Measurements from ENCODE around the gene PTPRG. TPM values are rescaled to one million over a fixed set of nuclear protein-coding genes. Genes with fewer than 3 reads are reported as not detected.

PTPRG gene
- total RNA-seq, 1 donor from 2014 or later, result 44.3 TPM

DNA sequence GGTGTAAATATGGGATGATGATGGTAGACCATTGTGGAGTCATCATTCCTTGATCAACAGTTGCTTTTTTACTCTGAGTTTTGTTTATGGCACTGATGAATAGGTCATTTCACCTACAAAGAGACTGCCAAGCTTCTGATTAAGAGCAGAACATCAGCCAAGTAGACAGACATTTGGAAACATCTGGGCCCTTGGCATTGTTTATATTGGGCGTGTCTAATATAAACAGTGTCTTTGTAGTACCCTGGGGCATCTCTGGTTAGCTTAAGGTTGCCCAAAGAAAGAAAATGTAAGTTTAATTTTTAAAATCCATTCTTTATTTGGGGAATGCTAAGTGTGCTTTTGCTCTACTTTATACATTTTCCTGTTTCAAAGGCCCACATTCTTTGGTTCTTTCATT is 435.0 kb downstream of the PTPRG start:
- Mint-ChIP-seq H3K9me3 (ENCODE audit: low read depth) (no peaks in the 10 kb centered on the region), H3K27ac (no peak overlapping the region), H3K36me3 (ENCODE audit: insufficient read depth) (peaks cover 3% of the 10 kb centered on the region), H3K27me3 (no peaks in the 10 kb centered on the region), H3K4me3 (ENCODE audit: low read depth) (no peak overlapping the region), H3K4me1 (ENCODE audit: low read depth) (peaks cover 10% of the 10 kb centered on the region)
- no peak for DNase-seq (ENCODE audit: low spot score, unreplicated experiment)
- TF ChIP-seq, protein P1, sequence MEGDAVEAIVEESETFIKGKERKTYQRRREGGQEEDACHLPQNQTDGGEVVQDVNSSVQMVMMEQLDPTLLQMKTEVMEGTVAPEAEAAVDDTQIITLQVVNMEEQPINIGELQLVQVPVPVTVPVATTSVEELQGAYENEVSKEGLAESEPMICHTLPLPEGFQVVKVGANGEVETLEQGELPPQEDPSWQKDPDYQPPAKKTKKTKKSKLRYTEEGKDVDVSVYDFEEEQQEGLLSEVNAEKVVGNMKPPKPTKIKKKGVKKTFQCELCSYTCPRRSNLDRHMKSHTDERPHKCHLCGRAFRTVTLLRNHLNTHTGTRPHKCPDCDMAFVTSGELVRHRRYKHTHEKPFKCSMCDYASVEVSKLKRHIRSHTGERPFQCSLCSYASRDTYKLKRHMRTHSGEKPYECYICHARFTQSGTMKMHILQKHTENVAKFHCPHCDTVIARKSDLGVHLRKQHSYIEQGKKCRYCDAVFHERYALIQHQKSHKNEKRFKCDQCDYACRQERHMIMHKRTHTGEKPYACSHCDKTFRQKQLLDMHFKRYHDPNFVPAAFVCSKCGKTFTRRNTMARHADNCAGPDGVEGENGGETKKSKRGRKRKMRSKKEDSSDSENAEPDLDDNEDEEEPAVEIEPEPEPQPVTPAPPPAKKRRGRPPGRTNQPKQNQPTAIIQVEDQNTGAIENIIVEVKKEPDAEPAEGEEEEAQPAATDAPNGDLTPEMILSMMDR (IDR thresholded peaks at IDR 0.05; ENCODE audit: unreplicated experiment), result no peak

DNA sequence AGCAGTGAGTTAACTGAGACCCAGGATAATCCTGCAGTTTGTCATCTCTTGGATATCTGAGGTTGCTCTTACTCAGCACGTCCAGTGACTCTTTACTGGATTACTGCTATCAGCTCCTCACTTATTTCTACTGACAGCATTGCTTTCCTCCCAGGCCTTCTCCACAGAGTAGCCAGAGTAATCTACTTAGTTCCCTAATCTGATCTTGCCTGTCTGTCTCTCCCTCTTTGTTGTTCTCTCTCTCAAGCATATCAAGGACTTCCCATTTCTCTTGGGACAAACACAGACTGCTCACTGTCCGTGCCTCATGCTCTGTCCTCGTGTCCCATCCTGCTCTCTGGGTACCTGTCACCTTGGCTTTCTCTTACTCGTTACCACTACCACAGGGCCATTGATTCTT is 435.7 kb downstream of the PTPRG start:
- Mint-ChIP-seq H3K4me1 (ENCODE audit: low read depth) (peaks cover 10% of the 10 kb centered on the region), H3K27me3 (no peaks in the 10 kb centered on the region), H3K9me3 (ENCODE audit: low read depth) (no peaks in the 10 kb centered on the region), H3K27ac (no peak overlapping the region), H3K4me3 (ENCODE audit: low read depth) (no peak overlapping the region), H3K36me3 (ENCODE audit: insufficient read depth) (no peaks in the 10 kb centered on the region)
- no peak for DNase-seq (ENCODE audit: low spot score, unreplicated experiment)
- TF ChIP-seq, protein P1 (IDR thresholded peaks at IDR 0.05; ENCODE audit: unreplicated experiment), result no peak

DNA sequence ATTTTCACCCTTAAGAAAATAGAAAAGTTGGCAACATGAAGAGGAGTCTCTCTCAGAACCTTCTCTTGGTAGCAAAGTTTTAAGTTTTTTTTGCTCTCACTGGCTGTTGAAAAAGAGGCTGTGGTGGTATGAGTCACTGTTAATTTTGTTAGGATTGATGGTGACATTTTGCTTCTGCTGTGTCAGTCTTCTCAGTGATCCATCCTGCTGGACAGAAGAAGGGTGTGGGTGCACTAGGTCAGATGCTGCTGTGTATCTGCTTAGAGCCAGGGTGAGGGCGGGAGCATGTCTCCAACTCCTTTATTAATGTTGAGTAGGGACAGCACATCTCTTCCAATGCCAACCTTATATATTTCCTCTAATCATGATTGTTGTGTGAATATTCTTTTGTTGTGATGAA is 442.5 kb downstream of the PTPRG start:
- Mint-ChIP-seq H3K27ac (no peak overlapping the region), H3K36me3 (ENCODE audit: insufficient read depth) (peaks cover 4% of the 10 kb centered on the region), H3K4me3 (ENCODE audit: low read depth) (no peak overlapping the region), H3K4me1 (ENCODE audit: low read depth) (no peaks in the 10 kb centered on the region), H3K27me3 (no peaks in the 10 kb centered on the region), H3K9me3 (ENCODE audit: low read depth) (no peaks in the 10 kb centered on the region)
- DNase-seq (ENCODE audit: low spot score, unreplicated experiment), result no peak
- TF ChIP-seq, protein P1 (IDR thresholded peaks at IDR 0.05; ENCODE audit: unreplicated experiment), result no peak

DNA sequence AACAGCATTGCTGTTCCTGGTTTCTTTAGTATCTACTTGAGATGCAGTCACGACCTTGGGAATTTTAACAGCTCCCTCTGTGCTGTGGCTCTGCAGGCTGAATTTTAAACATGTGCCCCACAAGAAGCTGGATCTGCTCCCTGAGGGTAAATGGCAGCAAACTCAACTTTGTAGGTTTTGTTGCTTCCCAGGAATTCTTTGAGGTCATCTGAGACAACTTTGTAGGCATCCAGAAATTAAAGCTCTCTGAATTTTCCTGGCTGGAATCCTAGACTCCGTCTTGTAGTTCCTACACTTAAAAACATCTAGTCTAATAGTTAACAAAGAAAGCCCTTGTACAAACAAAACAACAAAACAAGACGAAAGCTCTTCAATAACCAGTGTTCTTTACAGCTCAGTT is 445.7 kb downstream of the PTPRG start:
- peaks cover 2% of the 10 kb centered on the region for H3K4me1 Mint-ChIP-seq (ENCODE audit: low read depth)
- peaks cover 6% of the 10 kb centered on the region for H3K36me3 Mint-ChIP-seq (ENCODE audit: insufficient read depth)
- no peak for DNase-seq (ENCODE audit: low spot score, unreplicated experiment)
- H3K27me3 Mint-ChIP-seq, result no peaks in the 10 kb centered on the region
- no peaks in the 10 kb centered on the region for H3K9me3 Mint-ChIP-seq (ENCODE audit: low read depth)
- H3K27ac Mint-ChIP-seq, result peak overlapping the region; percentile 50
- TF ChIP-seq, protein P1 (IDR thresholded peaks at IDR 0.05; ENCODE audit: unreplicated experiment), result no peak
- H3K4me3 Mint-ChIP-seq (ENCODE audit: low read depth), result no peak overlapping the region

DNA sequence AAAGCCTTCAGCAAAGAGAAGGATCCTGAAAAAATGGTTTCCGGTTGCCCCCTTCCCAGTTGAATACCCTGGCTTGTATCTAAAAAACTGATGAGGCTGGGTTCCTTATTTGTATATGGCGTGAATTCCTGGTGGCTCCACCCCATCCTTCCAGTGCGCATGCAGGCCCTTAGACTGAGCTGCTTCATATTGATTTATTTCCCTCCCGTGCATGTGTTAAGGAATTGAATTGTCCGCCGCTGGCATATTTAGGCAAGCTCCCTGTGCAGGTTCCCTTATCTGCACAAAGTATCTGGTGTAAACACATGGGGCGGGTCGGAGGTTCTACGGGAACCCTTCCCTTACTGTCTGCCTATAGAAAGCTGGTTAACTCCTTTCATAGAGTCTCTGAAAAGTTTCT is 449.6 kb downstream of the PTPRG start:
- Mint-ChIP-seq H3K27ac (no peak overlapping the region), H3K36me3 (ENCODE audit: insufficient read depth) (peaks cover 2% of the 10 kb centered on the region), H3K4me3 (ENCODE audit: low read depth) (no peak overlapping the region), H3K4me1 (ENCODE audit: low read depth) (peaks cover 2% of the 10 kb centered on the region), H3K27me3 (no peaks in the 10 kb centered on the region), H3K9me3 (ENCODE audit: low read depth) (no peaks in the 10 kb centered on the region)
- TF ChIP-seq, protein P1 (IDR thresholded peaks at IDR 0.05; ENCODE audit: unreplicated experiment), result no peak
- no peak for DNase-seq (ENCODE audit: low spot score, unreplicated experiment)
